GM12864 (cell line): ENCODE results near the gene RAD51AP2.

Experiments used
- DNase-seq: peaks from one replicate; pipeline ENCODE4 v3.0.0-alpha.2; 2011; ENCODE audit warnings: low read depth
- H3K4me3 ChIP-seq: 2 replicates; pipeline ENCODE4 v1.5.1; 2011; ENCODE audit warnings: mild to moderate bottlenecking, low read depth, low read length, control low read depth
- TF ChIP-seq, protein P1 (sequence below): IDR thresholded peaks from 2 replicates; pipeline ENCODE4 v1.5.1; 2011; ENCODE audit warnings: low read depth, mild to moderate bottlenecking, moderate library complexity, low read length, control low read depth, inconsistent platforms; ENCODE audit errors: missing control alignments

Gene RAD51AP2

DNA sequence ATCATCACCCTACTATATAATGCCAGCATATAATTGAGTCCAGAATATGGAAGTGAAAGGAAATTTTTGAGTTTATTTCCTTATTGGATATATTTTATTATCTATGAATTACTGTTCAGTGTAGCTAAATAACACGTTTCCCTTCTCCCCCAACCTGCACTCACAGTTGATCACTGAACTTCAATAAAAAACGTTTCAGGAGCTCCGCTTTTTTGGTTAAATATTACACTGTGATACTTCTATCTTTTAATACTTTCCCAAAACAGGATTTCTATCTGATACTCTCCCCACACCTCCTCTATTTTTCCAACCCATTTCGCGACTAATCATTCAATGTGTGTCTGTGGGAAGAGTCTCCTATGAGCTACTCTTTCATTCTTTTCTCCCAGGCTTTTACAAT is 29.5 kb upstream of the RAD51AP2 start:
- TF ChIP-seq, protein P1, sequence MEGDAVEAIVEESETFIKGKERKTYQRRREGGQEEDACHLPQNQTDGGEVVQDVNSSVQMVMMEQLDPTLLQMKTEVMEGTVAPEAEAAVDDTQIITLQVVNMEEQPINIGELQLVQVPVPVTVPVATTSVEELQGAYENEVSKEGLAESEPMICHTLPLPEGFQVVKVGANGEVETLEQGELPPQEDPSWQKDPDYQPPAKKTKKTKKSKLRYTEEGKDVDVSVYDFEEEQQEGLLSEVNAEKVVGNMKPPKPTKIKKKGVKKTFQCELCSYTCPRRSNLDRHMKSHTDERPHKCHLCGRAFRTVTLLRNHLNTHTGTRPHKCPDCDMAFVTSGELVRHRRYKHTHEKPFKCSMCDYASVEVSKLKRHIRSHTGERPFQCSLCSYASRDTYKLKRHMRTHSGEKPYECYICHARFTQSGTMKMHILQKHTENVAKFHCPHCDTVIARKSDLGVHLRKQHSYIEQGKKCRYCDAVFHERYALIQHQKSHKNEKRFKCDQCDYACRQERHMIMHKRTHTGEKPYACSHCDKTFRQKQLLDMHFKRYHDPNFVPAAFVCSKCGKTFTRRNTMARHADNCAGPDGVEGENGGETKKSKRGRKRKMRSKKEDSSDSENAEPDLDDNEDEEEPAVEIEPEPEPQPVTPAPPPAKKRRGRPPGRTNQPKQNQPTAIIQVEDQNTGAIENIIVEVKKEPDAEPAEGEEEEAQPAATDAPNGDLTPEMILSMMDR: no peak
- no peak overlapping the region for H3K4me3 ChIP-seq

DNA sequence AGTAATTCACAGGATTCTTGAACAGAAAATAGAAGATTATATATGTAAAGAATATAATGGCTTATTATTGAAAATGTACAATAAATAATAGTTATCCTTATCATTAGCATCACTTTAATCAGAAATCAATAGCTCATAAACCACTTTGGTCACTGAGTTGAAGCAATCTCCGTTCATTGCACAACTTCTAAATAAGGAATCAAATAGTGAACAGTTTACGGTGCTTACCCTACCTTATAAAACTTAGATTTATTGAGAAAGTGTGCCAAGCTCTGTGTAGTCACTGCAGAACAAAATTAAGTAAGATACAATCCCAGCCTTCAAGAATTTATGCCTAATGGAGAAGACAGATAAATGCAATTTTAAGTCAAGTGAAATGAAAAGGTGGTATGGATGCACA is 29.0 kb upstream of the RAD51AP2 start:
- TF ChIP-seq, protein P1: no peak
- H3K4me3 ChIP-seq: no peak overlapping the region
- no peak for DNase-seq

More for the DNA sequence above, 29.5 kb upstream of the RAD51AP2 start:
- no peak for DNase-seq

DNA sequence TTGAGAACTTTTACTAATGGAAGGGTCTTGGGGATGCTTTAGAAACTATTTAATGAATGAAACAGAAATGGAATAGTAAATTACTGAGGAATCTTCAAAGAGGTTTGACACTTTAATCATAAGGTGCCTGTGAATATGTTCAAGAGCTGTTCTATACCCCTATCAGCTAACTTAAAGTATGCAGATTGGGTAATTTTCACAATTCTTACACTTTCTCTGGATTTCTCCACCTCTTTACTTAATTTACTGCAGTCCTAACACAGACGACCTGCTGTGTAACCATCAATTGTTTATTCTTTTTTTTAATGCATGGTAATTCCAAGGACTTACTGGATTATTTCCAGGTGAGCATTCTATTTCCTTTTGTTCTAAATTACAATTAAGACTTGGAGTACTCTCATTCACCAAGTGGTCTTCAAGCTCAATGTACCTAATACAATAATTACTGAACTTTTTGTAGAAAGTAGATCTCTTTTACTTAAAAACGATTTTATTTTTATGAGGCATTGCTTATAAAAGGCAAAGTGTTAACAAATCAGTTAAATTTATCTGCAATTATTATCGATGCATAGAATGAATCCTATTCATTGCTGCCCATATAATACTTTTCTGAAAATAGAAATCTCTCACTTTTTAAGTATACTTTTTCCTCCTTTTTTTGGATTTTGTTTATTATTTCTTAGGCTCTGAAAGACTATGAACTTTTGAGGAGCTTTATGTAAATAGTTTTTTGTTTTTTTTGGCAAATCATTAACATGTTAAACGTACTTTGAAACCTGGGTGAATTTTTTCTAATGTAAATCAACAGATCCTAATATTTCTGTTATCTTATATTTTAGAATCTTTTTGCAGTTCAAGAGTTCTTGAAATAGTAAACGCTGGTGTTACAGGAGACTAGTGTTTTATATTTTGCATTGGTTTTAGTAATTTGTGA is 27.7 kb upstream of the RAD51AP2 start:
- no peak for DNase-seq
- TF ChIP-seq, protein P1: no peak
- no peak overlapping the region for H3K4me3 ChIP-seq

DNA sequence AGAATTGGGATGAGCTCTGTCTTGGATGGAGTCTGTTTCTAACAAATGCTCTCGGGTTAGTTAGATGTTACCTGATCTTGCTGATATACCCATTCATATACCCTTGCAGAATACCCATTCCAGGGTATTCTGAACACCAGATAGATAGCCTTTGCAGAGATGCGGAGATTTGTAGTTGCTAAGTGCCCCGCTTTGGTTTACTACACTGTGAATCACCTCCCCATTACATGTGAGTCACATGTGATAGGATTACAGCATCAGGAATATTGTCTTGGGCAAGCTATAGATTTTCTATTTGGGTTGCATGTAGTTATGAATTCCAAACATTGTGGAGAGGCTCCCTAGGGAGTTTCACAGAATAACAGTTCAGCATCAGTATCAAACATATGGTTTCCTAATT is 26.0 kb upstream of the RAD51AP2 start:
- TF ChIP-seq, protein P1: no peak
- H3K4me3 ChIP-seq: no peak overlapping the region
- DNase-seq: no peak

DNA sequence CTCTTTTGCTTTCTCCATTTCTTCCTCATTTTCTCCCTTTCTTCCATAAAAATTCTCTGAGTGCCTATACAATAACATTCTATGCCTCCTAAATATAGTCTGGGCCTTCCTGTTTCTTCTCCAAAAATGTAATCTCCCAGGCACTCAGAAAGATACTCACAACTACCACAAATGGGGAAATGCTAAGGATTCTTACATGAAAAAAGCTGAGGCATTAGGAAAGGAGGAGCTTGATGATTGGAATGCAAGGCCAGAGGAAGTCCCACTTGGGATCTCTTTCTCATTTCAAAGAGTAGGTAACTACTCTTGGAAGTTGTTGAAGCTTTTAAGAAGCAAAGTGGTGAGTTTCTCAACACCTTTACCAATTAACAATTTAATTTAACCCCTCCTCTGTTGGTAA is 25.6 kb upstream of the RAD51AP2 start:
- TF ChIP-seq, protein P1: no peak
- no peak for DNase-seq
- H3K4me3 ChIP-seq: no peak overlapping the region

DNA sequence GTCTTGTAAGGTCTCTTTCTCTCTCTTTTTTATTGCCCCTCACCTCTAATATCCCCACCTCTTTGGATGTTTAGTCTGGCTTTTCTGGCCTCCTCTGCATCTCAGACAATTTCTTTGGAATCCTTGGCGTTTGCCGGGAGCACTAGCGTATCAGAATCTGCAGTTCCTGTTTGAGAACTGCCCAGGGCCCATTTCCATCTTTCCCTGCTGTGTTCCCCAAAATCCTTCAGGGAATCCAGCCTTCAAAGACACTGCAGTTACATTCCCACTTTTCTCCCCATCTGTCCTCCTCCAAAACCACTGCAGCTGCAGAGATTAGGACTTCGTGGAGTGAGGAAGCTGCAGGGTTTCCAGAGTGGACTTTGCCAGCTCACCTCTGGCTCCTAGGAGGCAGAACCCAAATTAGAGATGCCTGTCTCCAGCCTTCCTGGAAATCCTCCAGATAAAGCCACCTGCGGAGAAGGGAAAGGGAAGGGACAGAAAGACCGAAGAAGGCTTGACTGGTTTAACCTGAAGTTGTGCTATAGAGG is 25.0 kb upstream of the RAD51AP2 start:
- DNase-seq: no peak
- H3K4me3 ChIP-seq: no peak overlapping the region
- TF ChIP-seq, protein P1: no peak
